Measurements from ENCODE around the gene LPP. TPM values are rescaled to one million over a fixed set of nuclear protein-coding genes. Genes with fewer than 3 reads are reported as not detected.
A peak's percentile ranks its signal among the peaks of the same experiment; 100 is the strongest.

LPP gene
- total and polyA plus RNA-seq, 10 of the 15 experiments (the other 5 are each of a cell fraction or from before 2014, with no cell fraction given), result under 0.01 to 0.62 (median 0.03) TPM

DNA sequence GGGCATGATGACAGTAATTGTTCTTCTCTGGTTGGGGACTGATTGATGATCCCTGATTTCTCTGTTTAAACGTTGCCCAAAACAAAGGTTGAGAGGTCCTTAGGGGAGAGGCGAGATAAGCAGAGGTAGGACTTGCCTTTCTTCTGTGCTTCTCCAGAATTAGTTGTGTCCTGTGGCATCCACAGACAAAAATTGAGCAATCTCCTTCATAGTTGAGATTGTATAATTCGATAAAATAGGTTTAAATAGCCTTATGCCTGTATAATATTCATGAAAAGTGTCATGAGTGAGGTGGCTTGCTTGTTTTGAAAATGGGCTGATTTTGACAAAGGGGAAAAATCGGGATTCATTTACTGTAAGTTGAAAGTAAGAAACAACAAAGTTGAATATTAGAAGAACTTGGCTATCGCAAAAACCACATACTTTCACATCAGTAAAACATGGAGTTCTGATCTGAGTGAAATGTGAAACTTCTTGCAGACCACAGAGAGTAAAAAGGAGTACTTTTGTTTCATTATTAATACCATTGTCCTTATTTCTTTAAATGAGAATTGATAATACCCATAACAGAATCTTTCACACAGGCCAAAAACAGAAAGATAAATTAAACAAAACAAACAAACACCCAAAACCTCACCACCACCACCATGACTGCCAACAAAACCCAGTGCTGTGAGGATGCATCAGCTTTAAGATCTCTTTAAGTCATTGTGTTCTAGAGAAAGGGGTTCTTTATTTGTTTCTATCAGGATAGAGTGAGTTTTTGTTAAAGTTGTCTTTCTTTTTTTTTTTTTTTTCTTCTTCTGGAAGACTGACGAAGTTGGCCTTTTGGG, 155.7 kb downstream of the LPP start (continued):
- TF ChIP-seq ATF7 (IDR thresholded peaks at IDR 0.05; ENCODE audit: low read depth) (no peak), JUND (IDR thresholded peaks at IDR 0.05; ENCODE audit: low read depth, low read length) (peak; percentile 68; the same call in 1 of the 2 replicates), WRNIP1 (IDR thresholded peaks at IDR 0.05; ENCODE audit: borderline replicate concordance, low read depth, low read length) (no peak), ZZZ3 (IDR thresholded peaks at IDR 0.05; ENCODE audit: control insufficient read depth, insufficient read length, low read depth) (no peak), YBX1 (IDR thresholded peaks at IDR 0.05) (no peak), ZBED1 (IDR thresholded peaks at IDR 0.05; ENCODE audit: borderline replicate concordance) (peak; percentile 92), EED (IDR thresholded peaks at IDR 0.05; ENCODE audit: low read depth) (peak; percentile 45; the same call in 1 of the 2 replicates), KAT2A (conservative IDR thresholded peaks at IDR 0.05; ENCODE audit: control insufficient read depth, low read depth, low read length) (no peak), POLR2AphosphoS5 (IDR thresholded peaks at IDR 0.05; ENCODE audit: low read length) (no peak), BCL11A (IDR thresholded peaks at IDR 0.05; ENCODE audit: low read depth, low read length) (peak; percentile 95), TCF3 (IDR thresholded peaks at IDR 0.05; ENCODE audit: borderline replicate concordance, insufficient read depth, low read depth, low read length) (peak; percentile 63; the same call in 1 of the 2 replicates), TAF1 (IDR thresholded peaks at IDR 0.05; ENCODE audit: borderline replicate concordance, low read depth, low read length) (no peak), TBL1XR1 (IDR thresholded peaks at IDR 0.05; ENCODE audit: low read depth, low read length) (peak; percentile 96), SPI1 (IDR thresholded peaks at IDR 0.05; ENCODE audit: borderline replicate concordance, insufficient read depth, low read depth, low read length) (no peak), SMAD5 (IDR thresholded peaks at IDR 0.05; ENCODE audit: low read depth) (no peak), NFXL1 (IDR thresholded peaks at IDR 0.05; ENCODE audit: borderline replicate concordance) (no peak)
- TF ChIP-seq, protein P1, sequence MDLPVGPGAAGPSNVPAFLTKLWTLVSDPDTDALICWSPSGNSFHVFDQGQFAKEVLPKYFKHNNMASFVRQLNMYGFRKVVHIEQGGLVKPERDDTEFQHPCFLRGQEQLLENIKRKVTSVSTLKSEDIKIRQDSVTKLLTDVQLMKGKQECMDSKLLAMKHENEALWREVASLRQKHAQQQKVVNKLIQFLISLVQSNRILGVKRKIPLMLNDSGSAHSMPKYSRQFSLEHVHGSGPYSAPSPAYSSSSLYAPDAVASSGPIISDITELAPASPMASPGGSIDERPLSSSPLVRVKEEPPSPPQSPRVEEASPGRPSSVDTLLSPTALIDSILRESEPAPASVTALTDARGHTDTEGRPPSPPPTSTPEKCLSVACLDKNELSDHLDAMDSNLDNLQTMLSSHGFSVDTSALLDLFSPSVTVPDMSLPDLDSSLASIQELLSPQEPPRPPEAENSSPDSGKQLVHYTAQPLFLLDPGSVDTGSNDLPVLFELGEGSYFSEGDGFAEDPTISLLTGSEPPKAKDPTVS (IDR thresholded peaks at IDR 0.05; ENCODE audit: low read depth, low read length), result no peak
- TF ChIP-seq, protein P2, sequence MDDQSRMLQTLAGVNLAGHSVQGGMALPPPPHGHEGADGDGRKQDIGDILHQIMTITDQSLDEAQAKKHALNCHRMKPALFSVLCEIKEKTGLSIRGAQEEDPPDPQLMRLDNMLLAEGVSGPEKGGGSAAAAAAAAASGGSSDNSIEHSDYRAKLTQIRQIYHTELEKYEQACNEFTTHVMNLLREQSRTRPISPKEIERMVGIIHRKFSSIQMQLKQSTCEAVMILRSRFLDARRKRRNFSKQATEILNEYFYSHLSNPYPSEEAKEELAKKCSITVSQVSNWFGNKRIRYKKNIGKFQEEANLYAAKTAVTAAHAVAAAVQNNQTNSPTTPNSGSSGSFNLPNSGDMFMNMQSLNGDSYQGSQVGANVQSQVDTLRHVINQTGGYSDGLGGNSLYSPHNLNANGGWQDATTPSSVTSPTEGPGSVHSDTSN (IDR thresholded peaks at IDR 0.05; ENCODE audit: insufficient replicate concordance, low read depth, low read length), result no peak
- TF ChIP-seq, protein P3, sequence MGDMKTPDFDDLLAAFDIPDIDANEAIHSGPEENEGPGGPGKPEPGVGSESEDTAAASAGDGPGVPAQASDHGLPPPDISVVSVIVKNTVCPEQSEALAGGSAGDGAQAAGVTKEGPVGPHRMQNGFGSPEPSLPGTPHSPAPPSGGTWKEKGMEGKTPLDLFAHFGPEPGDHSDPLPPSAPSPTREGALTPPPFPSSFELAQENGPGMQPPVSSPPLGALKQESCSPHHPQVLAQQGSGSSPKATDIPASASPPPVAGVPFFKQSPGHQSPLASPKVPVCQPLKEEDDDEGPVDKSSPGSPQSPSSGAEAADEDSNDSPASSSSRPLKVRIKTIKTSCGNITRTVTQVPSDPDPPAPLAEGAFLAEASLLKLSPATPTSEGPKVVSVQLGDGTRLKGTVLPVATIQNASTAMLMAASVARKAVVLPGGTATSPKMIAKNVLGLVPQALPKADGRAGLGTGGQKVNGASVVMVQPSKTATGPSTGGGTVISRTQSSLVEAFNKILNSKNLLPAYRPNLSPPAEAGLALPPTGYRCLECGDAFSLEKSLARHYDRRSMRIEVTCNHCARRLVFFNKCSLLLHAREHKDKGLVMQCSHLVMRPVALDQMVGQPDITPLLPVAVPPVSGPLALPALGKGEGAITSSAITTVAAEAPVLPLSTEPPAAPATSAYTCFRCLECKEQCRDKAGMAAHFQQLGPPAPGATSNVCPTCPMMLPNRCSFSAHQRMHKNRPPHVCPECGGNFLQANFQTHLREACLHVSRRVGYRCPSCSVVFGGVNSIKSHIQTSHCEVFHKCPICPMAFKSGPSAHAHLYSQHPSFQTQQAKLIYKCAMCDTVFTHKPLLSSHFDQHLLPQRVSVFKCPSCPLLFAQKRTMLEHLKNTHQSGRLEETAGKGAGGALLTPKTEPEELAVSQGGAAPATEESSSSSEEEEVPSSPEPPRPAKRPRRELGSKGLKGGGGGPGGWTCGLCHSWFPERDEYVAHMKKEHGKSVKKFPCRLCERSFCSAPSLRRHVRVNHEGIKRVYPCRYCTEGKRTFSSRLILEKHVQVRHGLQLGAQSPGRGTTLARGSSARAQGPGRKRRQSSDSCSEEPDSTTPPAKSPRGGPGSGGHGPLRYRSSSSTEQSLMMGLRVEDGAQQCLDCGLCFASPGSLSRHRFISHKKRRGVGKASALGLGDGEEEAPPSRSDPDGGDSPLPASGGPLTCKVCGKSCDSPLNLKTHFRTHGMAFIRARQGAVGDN (IDR thresholded peaks at IDR 0.05), result no peak
- TF ChIP-seq, protein P4, sequence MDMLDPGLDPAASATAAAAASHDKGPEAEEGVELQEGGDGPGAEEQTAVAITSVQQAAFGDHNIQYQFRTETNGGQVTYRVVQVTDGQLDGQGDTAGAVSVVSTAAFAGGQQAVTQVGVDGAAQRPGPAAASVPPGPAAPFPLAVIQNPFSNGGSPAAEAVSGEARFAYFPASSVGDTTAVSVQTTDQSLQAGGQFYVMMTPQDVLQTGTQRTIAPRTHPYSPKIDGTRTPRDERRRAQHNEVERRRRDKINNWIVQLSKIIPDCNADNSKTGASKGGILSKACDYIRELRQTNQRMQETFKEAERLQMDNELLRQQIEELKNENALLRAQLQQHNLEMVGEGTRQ (IDR thresholded peaks at IDR 0.05; ENCODE audit: borderline replicate concordance, low read depth, low read length), result no peak

Data from GM12878 (cell line).